Epithelial cell of proximal tubule (primary cell): ENCODE results near the gene OTOGL. TPM values are rescaled to one million over a fixed set of nuclear protein-coding genes. Genes with fewer than 3 reads are reported as not detected.

Source experiments
- DNase-seq: peaks from one replicate; pipeline ENCODE4 v3.0.0-alpha.2; 2011; ENCODE audit warnings: low read depth
- H3K4me3 ChIP-seq: 2 replicates; pipeline ENCODE4 v1.5.1; 2011; ENCODE audit warnings: low read depth, mild to moderate bottlenecking, low read length
- CTCF ChIP-seq: conservative IDR thresholded peaks from 2 replicates; pipeline ENCODE4 v1.5.1; 2012; ENCODE audit warnings: low read depth, mild to moderate bottlenecking, low read length
- total RNA-seq: library from RNA; depleted of rRNA; stranded (reverse); fragments of >200 nt; gene quantifications from 2 replicates; pipeline ENCODE4 v1.2.3, GENCODE V29; 2015

OTOGL gene
- total RNA-seq, 1 donor from 2014 or later, result not detected

- no peak overlapping the region for H3K4me3 ChIP-seq
- TF ChIP-seq CTCF, result no peak
- no peak for DNase-seq
These were observed 274.3 kb downstream of the OTOGL start for GRCh38 chr12:80373666-80374065.

- no peak for TF ChIP-seq CTCF
- H3K4me3 ChIP-seq, result no peak overlapping the region
- no peak for DNase-seq
These were observed 275.3 kb downstream of the OTOGL start for GRCh38 chr12:80374615-80375014.

GRCh38 chr12:80377140-80377794 is 277.9 kb downstream of the OTOGL start:
- no peak for TF ChIP-seq CTCF
- DNase-seq, result no peak
- H3K4me3 ChIP-seq, result no peak overlapping the region

- no peak for DNase-seq
- H3K4me3 ChIP-seq, result no peak overlapping the region
- TF ChIP-seq CTCF, result no peak
These were observed 281.8 kb downstream of the OTOGL start for GRCh38 chr12:80381121-80381520.

- DNase-seq, result no peak
- no peak for TF ChIP-seq CTCF
- H3K4me3 ChIP-seq, result no peak overlapping the region
These were observed 282.9 kb downstream of the OTOGL start for GRCh38 chr12:80382254-80382653.

GRCh38 chr12:80400571-80400991 is 301.2 kb downstream of the OTOGL start:
- no peak for TF ChIP-seq CTCF
- peak overlapping the region; percentile 35 for H3K4me3 ChIP-seq
- DNase-seq, result no peak

- no peak overlapping the region for H3K4me3 ChIP-seq
- no peak for DNase-seq
- TF ChIP-seq CTCF, result no peak
These were observed 301.9 kb downstream of the OTOGL start for GRCh38 chr12:80401191-80401590.
